SK-N-SH (cell line): ENCODE data around the gene TMX2. TPM values are rescaled to one million over a fixed set of nuclear protein-coding genes. Genes with fewer than 3 reads are reported as not detected.

Experiments used
- CTCF ChIA-PET: fragments of 300-600, 350-600 bp; formaldehyde crosslinking; extraction: SDS; loops from one replicate; lab custom pipeline; 2021; lab: Yijun Ruan, JAX
- POLR2A ChIA-PET: fragments of 350-600 bp; sonication (Branson Sonifier 250); formaldehyde crosslinking; extraction: SDS; loops from one replicate; lab custom pipeline; 2020; ENCODE audit warnings: antibody characterized with exemption, inconsistent platforms; lab: Yijun Ruan, JAX
- DNase-seq: peaks from one replicate; pipeline ENCODE4 v3.0.0; 2012
- H2AFZ ChIP-seq: fragments of 200-600 bp; sonication (generic); 2 replicates; pipeline ENCODE4 v1.8.1; 2016; ENCODE audit warnings: antibody characterized with exemption, mild to moderate bottlenecking, low read depth
- H3F3A ChIP-seq: fragments of 200-600 bp; sonication (generic); replicated peaks from 2 replicates; pipeline ENCODE3; 2016; ENCODE audit warnings: antibody characterized with exemption, mild to moderate bottlenecking; ENCODE audit not compliant: insufficient read depth
- H3K27ac ChIP-seq, 2 experiments: fragments of 200-500 bp in 1 of 2; fragments of 200-600 bp in 1 of 2; sonication (Bioruptor generic) in 1 of 2; sonication (generic), shearing (Covaris generic) in 1 of 2; 2 replicates each; pipeline versions ENCODE4 v1.5.1 to v1.6.1; 2014 to 2016; ENCODE audit warnings: low read depth in 2 of 2, inconsistent platforms in 1 of 2, low read length in 1 of 2, mild to moderate bottlenecking in 1 of 2, mixed read lengths in 1 of 2
- H3K27me3 ChIP-seq: fragments of 200-600 bp; sonication (generic), shearing (Covaris generic); 2 replicates; pipeline ENCODE4 v1.6.1; 2016; ENCODE audit warnings: mixed run types; ENCODE audit not compliant: insufficient read depth
- H3K36me3 ChIP-seq, 2 experiments: fragments of 200-500 bp in 1 of 2; fragments of 200-600 bp in 1 of 2; sonication (Bioruptor generic) in 1 of 2; sonication (generic) in 1 of 2; replicated peaks in 1 of 2; 2 replicates each; pipeline versions ENCODE3 to v1.5.1; 2014 to 2016; ENCODE audit warnings: low read length in 1 of 2, mild to moderate bottlenecking in 1 of 2; ENCODE audit not compliant: insufficient read depth in 2 of 2, control insufficient read depth in 1 of 2
- H3K4me1 ChIP-seq, 2 experiments: fragments of 200-500 bp in 1 of 2; fragments of 200-600 bp in 1 of 2; sonication (Bioruptor generic) in 1 of 2; sonication (generic), shearing (Covaris generic) in 1 of 2; 2 replicates each; pipeline versions ENCODE4 v1.5.1 to v1.6.1; 2014 to 2016; ENCODE audit warnings: low read depth in 1 of 2, low read length in 1 of 2, mixed run types in 1 of 2; ENCODE audit not compliant: insufficient read depth in 2 of 2, control insufficient read depth in 1 of 2
- H3K4me2 ChIP-seq: fragments of 200-600 bp; sonication (generic), shearing (Covaris generic); 2 replicates; pipeline ENCODE4 v1.6.1; 2017; ENCODE audit warnings: mixed run types
- H3K4me3 ChIP-seq, 2 experiments: fragments of 200-500 bp in 1 of 2; fragments of 200-600 bp in 1 of 2; sonication (Bioruptor generic) in 1 of 2; sonication (generic), shearing (Covaris generic) in 1 of 2; 2 replicates each; pipeline versions ENCODE4 v1.5.1 to v1.8.1; 2014 to 2016; ENCODE audit warnings: low read depth in 2 of 2, inconsistent platforms in 1 of 2, low read length in 1 of 2, mild to moderate bottlenecking in 1 of 2, mixed read lengths in 1 of 2, moderate library complexity in 1 of 2
- H3K79me2 ChIP-seq: fragments of 200-600 bp; sonication (generic); 2 replicates; pipeline ENCODE4 v1.8.1; 2017; ENCODE audit warnings: mild to moderate bottlenecking; ENCODE audit not compliant: insufficient read depth
- H3K9ac ChIP-seq: fragments of 200-600 bp; sonication (generic); 2 replicates; pipeline ENCODE4 v1.6.1; 2017; ENCODE audit warnings: mixed run types
- H3K9me2 ChIP-seq: fragments of 200-600 bp; sonication (generic); 2 replicates; pipeline ENCODE4 v1.6.1; 2017; ENCODE audit warnings: mixed run types
- H3K9me3 ChIP-seq: fragments of 200-600 bp; sonication (generic); 2 replicates; pipeline ENCODE4 v1.6.1; 2017; ENCODE audit warnings: mixed run types, mild to moderate bottlenecking, moderate library complexity
- H4K20me1 ChIP-seq: fragments of 200-600 bp; sonication (generic); 2 replicates; pipeline ENCODE4 v1.6.1; 2017; ENCODE audit warnings: mild to moderate bottlenecking, mixed run types; ENCODE audit not compliant: insufficient read depth
- ELF1 ChIP-seq: IDR thresholded peaks from 2 replicates; pipeline ENCODE4 v1.4.0; 2012
- EP300 ChIP-seq, 2 experiments: IDR thresholded peaks; 2 replicates each; pipeline versions ENCODE4 v1.4.0 to v1.6.1; 2012; ENCODE audit warnings: borderline replicate concordance in 1 of 2, low read depth in 1 of 2, low read length in 1 of 2
- FOXJ3 ChIP-seq: sonication (generic); formaldehyde crosslinking; IDR thresholded peaks from 2 replicates; pipeline ENCODE4 v1.5.1; 2020; ENCODE audit warnings: mild to moderate bottlenecking, missing genetic modification reagents
- GATA2 ChIP-seq: sonication (generic); formaldehyde crosslinking; IDR thresholded peaks from 2 replicates; pipeline ENCODE4 v1.5.0; 2020; ENCODE audit warnings: mild to moderate bottlenecking, missing genetic modification reagents
- MXI1 ChIP-seq: IDR thresholded peaks from 2 replicates; pipeline ENCODE4 v1.6.1; 2012; ENCODE audit warnings: mild to moderate bottlenecking, low read depth, low read length, improper control_type of control experiment
- NFIC ChIP-seq: IDR thresholded peaks from 2 replicates; pipeline ENCODE4 v1.4.0; 2012; ENCODE audit warnings: borderline replicate concordance
- NRF1 ChIP-seq: IDR thresholded peaks from 2 replicates; pipeline ENCODE4 v1.6.1; 2012; ENCODE audit warnings: low read depth, mild to moderate bottlenecking, low read length
- POLR2AphosphoS5 ChIP-seq: IDR thresholded peaks from 2 replicates; pipeline ENCODE4 v1.6.1; 2012; ENCODE audit warnings: low read depth, low read length
- RXRA ChIP-seq: IDR thresholded peaks from 2 replicates; pipeline ENCODE4 v1.4.0; 2012; ENCODE audit warnings: low read depth, mild to moderate bottlenecking, borderline replicate concordance
- TAF1 ChIP-seq: IDR thresholded peaks from 2 replicates; pipeline ENCODE4 v1.6.1; 2012; ENCODE audit warnings: low read depth, mild to moderate bottlenecking, low read length, moderate library complexity, borderline replicate concordance
- TEAD4 ChIP-seq: IDR thresholded peaks from 2 replicates; pipeline ENCODE4 v1.4.0; 2012; ENCODE audit warnings: mild to moderate bottlenecking, borderline replicate concordance; ENCODE audit not compliant: insufficient read depth
- YY1 ChIP-seq: IDR thresholded peaks from 2 replicates; pipeline ENCODE4 v1.4.0; 2012; ENCODE audit warnings: low read depth, mild to moderate bottlenecking
- WGBS: methylation state at CpG from one replicate; pipeline ENCODE4 v1.1.6; 2017; ENCODE audit warnings: low lambda C conversion rate; 5-methylcytosine and 5-hydroxymethylcytosine counted together
- polyA plus RNA-seq, 3 experiments: library from polyadenylated mRNA; depleted of rRNA; stranded (reverse); fragments of >200 nt; gene quantifications; 2 replicates each; pipeline ENCODE4 v1.2.3, GENCODE V29; 2012
- TF ChIP-seq, protein P1 (sequence below): IDR thresholded peaks from 2 replicates; pipeline ENCODE4; 2012
- TF ChIP-seq, protein P2 (sequence below): IDR thresholded peaks from 2 replicates; pipeline ENCODE4 v1.6.1; 2012; ENCODE audit warnings: mild to moderate bottlenecking, low read depth, low read length, moderate library complexity
- TF ChIP-seq, protein P3 (sequence below): IDR thresholded peaks from 2 replicates; pipeline ENCODE4 v1.4.0; 2012; ENCODE audit warnings: low read depth

The TMX2 gene
- polyA plus RNA-seq, 1 of the 3 experiments (the other 2 are of a cell fraction), result 88.6 TPM

DNA sequence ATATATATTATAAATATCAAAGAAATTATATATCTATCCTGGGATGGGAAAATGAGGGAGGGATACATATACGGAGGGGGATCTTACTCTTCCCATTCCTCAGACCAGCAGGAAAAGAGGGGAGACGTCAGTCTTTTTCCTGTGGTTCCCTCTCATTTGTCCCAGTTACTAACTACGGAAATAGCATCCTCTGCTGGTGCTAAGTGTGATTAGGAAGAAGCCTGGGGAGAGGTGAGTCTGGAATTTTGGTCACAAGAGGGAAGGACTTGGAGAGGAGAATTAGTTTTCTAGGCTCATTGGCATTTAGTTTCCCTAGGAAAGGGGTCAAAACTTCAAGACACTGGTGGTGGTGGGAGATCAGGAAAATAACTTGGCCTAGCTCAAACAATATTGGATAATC, 12.0 kb upstream of the TMX2 start:
- peaks cover 10% of the 10 kb centered on the region; the same call in 1 of the 2 replicates for H3K79me2 ChIP-seq
- CTCF ChIA-PET, result no interaction called here

DNA sequence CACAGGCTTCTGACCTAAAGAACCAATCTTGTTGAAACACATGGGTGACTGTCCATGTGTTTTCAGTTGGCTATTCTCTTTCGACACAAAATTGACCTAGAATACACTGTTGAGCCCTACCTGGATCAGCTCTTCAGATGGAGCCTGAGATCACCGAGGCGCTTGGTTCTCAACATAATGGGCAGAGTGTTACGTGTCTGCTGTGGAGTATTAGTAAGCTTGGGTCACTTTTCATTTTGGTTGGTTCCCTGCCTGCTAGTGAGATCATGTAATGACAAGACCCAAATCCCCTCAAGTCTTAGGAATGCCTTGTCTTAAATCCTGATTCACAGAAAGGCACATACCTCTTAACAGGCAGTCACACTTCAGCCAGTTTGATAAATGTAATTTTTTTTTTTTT, 9.1 kb upstream of the TMX2 start:
- H3K36me3 ChIP-seq, result peaks cover 56 to 65% of the 10 kb centered on the region in 2 experiments
- H2AFZ ChIP-seq, result no peak overlapping the region
- no peaks in the 10 kb centered on the region for H3K27me3 ChIP-seq
- no peak overlapping the region for H3K4me3 ChIP-seq
- H3K9ac ChIP-seq, result no peak overlapping the region
- 100% methylated on average over 4 of the region's 4 CpGs for WGBS
- ChIA-PET CTCF (interaction anchor here (1.5 to 3.7 kb wide), 2 partner anchors 97 to 177 kb away, joined by 4 to 15 read pairs; no protein-coding TSS in a partner anchor), POLR2A (interaction anchor here (1.3 kb wide), 1 partner anchor 8 kb away, joined by 5 read pairs; the partner anchor contains the start of gene MED19)
- 0 out of 4 replicates have a peak overlapping the region, but pooled peaks of 1 of the 2 experiments have one; percentile 21 for H3K27ac ChIP-seq
- H3K9me3 ChIP-seq, result no peaks in the 10 kb centered on the region
- H3K4me1 ChIP-seq, result peaks cover 0 to 3% of the 10 kb centered on the region in 2 experiments; a peak in 1 of 4 replicates
- peaks cover 34% of the 10 kb centered on the region for H3F3A ChIP-seq
- TF ChIP-seq POLR2AphosphoS5 (no peak), NRF1 (no peak), ELF1 (no peak), EP300 (IDR thresholded peaks at IDR 0.05; ENCODE audit: borderline replicate concordance in 1 of 2, low read depth in 1 of 2, low read length in 1 of 2) (no peak)
- TF ChIP-seq, protein P1, sequence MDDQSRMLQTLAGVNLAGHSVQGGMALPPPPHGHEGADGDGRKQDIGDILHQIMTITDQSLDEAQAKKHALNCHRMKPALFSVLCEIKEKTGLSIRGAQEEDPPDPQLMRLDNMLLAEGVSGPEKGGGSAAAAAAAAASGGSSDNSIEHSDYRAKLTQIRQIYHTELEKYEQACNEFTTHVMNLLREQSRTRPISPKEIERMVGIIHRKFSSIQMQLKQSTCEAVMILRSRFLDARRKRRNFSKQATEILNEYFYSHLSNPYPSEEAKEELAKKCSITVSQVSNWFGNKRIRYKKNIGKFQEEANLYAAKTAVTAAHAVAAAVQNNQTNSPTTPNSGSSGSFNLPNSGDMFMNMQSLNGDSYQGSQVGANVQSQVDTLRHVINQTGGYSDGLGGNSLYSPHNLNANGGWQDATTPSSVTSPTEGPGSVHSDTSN, result no peak
- H3K9me2 ChIP-seq, result no peaks in the 10 kb centered on the region
- H3K4me2 ChIP-seq, result no peak overlapping the region
- no peaks in the 10 kb centered on the region; the same call in 1 of the 2 replicates for H4K20me1 ChIP-seq
- DNase-seq, result no peak
- peaks cover 39% of the 10 kb centered on the region for H3K79me2 ChIP-seq

More for the DNA sequence above, 12.0 kb upstream of the TMX2 start:
- H3K4me1 ChIP-seq, result peaks cover 0 to 3% of the 10 kb centered on the region in 2 experiments; a peak in 1 of 4 replicates
- no peaks in the 10 kb centered on the region for H3K27me3 ChIP-seq
- no peaks in the 10 kb centered on the region for H3K9me3 ChIP-seq
- no peaks in the 10 kb centered on the region for H4K20me1 ChIP-seq
- peaks cover 37% of the 10 kb centered on the region for H3F3A ChIP-seq
- POLR2A ChIA-PET, result interaction anchor here (0.6 kb wide), 1 partner anchor 9 kb away, joined by 3 read pairs; no protein-coding TSS in a partner anchor
- H3K27ac ChIP-seq, result no peak overlapping the region
- DNase-seq, result no peak
- peaks cover 64 to 72% of the 10 kb centered on the region in 2 experiments for H3K36me3 ChIP-seq
- TF ChIP-seq FOXJ3 (CRISPR knock-in tag) (no peak), MXI1 (no peak), GATA2 (CRISPR knock-in tag) (no peak), TAF1 (no peak), TEAD4 (no peak), RXRA (no peak), YY1 (no peak), NFIC (no peak)
- TF ChIP-seq, protein P2, sequence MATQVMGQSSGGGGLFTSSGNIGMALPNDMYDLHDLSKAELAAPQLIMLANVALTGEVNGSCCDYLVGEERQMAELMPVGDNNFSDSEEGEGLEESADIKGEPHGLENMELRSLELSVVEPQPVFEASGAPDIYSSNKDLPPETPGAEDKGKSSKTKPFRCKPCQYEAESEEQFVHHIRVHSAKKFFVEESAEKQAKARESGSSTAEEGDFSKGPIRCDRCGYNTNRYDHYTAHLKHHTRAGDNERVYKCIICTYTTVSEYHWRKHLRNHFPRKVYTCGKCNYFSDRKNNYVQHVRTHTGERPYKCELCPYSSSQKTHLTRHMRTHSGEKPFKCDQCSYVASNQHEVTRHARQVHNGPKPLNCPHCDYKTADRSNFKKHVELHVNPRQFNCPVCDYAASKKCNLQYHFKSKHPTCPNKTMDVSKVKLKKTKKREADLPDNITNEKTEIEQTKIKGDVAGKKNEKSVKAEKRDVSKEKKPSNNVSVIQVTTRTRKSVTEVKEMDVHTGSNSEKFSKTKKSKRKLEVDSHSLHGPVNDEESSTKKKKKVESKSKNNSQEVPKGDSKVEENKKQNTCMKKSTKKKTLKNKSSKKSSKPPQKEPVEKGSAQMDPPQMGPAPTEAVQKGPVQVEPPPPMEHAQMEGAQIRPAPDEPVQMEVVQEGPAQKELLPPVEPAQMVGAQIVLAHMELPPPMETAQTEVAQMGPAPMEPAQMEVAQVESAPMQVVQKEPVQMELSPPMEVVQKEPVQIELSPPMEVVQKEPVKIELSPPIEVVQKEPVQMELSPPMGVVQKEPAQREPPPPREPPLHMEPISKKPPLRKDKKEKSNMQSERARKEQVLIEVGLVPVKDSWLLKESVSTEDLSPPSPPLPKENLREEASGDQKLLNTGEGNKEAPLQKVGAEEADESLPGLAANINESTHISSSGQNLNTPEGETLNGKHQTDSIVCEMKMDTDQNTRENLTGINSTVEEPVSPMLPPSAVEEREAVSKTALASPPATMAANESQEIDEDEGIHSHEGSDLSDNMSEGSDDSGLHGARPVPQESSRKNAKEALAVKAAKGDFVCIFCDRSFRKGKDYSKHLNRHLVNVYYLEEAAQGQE, result no peak
- TF ChIP-seq, protein P3, sequence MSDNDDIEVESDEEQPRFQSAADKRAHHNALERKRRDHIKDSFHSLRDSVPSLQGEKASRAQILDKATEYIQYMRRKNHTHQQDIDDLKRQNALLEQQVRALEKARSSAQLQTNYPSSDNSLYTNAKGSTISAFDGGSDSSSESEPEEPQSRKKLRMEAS, result no peak
- no peak overlapping the region for H2AFZ ChIP-seq
- H3K9ac ChIP-seq, result no peak overlapping the region
- no peak overlapping the region for H3K4me3 ChIP-seq
- H3K9me2 ChIP-seq, result no peaks in the 10 kb centered on the region
- WGBS, result 88% methylated on average over 3 of the region's 3 CpGs
- H3K4me2 ChIP-seq, result no peak overlapping the region
